GM12873 (cell line): ENCODE results near the gene NCAPD2.

Experiments used
- TF ChIP-seq, protein P1 (sequence below): IDR thresholded peaks from 2 replicates; pipeline ENCODE4 v1.5.1; 2012; ENCODE audit warnings: low read depth, mild to moderate bottlenecking, moderate library complexity, low read length, control low read depth; ENCODE audit not compliant: insufficient read depth; ENCODE audit errors: missing control alignments

Gene NCAPD2

DNA sequence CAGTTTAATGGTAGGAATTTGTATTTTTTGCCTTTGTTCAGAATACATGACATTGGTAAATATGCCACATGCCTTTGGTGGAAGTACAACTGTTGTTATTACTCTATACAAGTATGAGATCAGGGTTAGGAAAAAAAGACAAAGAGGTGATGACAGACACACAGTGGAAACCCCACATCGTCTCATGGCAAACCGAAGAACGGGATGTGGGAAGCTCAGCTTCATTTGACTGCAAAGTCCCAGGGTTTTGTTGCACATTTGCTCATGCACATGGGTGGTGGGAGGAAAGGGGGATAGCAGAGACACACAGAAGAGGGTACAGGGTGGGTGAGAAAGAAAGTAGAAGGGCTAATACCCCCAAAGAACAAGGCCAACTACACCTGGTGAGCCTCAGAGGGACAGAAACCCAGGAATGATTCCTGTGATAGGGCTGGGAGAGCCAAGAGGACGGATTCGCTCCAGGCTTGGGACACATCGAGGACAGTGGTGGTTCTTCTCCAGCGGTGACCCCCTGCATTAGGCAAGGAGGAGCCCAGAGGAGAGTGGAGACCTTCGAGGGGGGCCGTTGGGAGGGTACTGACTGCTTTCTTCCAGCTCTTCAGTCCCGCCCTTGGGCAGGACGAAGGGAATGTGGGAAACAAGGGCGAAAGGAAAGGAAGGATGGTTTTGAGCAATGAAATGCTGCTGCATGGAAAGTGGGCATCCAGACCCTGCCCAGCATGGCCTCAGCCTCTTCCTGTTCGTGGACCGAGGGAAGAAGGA lies 31.5 kb upstream of the NCAPD2 start:
- TF ChIP-seq, protein P1, sequence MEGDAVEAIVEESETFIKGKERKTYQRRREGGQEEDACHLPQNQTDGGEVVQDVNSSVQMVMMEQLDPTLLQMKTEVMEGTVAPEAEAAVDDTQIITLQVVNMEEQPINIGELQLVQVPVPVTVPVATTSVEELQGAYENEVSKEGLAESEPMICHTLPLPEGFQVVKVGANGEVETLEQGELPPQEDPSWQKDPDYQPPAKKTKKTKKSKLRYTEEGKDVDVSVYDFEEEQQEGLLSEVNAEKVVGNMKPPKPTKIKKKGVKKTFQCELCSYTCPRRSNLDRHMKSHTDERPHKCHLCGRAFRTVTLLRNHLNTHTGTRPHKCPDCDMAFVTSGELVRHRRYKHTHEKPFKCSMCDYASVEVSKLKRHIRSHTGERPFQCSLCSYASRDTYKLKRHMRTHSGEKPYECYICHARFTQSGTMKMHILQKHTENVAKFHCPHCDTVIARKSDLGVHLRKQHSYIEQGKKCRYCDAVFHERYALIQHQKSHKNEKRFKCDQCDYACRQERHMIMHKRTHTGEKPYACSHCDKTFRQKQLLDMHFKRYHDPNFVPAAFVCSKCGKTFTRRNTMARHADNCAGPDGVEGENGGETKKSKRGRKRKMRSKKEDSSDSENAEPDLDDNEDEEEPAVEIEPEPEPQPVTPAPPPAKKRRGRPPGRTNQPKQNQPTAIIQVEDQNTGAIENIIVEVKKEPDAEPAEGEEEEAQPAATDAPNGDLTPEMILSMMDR: no peak

DNA sequence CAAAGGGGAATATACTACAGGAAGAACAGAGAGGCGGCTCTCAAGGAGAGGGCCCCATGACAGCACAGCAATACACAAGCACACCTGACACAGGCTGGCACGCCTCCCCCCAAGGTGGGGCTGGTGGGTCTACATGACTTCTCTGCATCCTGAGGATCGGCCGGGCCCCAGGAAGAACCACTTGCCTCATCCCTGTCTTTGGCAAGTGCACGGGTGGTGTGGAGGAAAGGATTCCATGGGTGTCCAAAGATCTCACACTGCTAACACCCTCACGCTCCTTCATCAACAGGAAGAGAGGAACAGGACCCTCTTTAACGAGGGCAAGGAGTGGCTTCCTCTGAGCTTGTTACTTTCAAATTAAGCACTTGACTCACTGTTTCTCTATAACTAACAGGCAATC lies 30.7 kb upstream of the NCAPD2 start:
- TF ChIP-seq, protein P1: no peak

DNA sequence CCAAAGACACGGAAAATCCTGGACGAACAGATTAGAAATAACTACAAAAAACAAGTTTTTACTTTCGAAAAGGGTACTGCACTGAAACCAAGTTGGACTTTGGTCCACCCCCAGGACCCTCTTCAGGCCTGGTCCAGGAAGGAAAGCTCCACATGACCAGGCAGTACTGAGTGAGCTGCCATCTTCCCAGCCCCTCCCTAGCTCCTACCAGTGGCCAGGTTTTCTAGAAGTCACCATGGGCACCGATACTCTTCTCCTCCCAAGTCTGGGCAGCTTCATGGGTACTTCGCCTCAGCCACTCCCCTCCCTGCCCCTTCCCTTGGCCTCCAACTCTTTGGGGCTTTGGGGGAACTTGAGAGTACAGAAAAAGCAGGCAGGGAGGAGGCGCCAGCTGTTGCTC lies 30.0 kb upstream of the NCAPD2 start:
- TF ChIP-seq, protein P1: no peak

DNA sequence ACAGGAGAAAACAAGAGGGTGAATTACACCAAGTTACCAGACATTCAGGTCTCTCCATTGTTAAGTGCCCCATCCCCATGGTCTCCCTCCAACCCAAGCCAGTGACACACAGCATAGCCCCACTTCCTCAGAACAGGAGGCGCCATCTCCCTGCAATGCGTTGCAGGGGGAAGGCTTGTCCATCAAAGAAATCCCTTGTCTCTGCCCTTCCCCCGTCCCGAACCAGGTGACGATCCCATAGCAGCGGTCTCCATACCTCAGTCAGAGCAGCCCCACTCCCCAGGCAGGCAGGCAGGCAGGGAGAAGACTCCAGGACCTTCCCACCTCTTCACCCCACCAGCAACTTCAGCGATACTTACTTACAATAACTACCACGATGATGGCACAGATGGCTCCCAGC lies 29.4 kb upstream of the NCAPD2 start:
- TF ChIP-seq, protein P1: no peak

- TF ChIP-seq, protein P1: peak; percentile 92
Measured at GRCh38 chr12:6465467-6466183, 28.3 kb upstream of the NCAPD2 start.

- TF ChIP-seq, protein P1: no peak
Measured at GRCh38 chr12:6466184-6466573, 27.7 kb upstream of the NCAPD2 start.

DNA sequence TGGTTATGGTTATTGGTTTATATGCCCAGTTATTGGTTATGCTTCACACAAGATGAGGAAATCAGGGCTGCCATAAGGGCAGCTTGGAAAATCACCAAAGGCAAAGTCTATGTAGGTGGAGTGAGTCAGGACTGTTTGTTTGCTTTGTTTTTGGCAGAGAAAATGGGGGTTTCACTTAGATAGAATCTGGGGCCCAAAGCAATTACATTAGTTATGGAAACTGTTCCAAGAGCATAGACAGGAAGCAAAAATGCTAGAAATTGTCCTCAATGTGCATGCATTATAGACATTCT lies 25.7 kb upstream of the NCAPD2 start:
- TF ChIP-seq, protein P1: no peak
